IMR-90 (cell line): ENCODE results near the gene PLXNA4.

Experiments
- BHLHE40 ChIP-seq: fragments of 150-350 bp; IDR thresholded peaks from 2 replicates; pipeline ENCODE4 v1.6.1; 2016; ENCODE audit warnings: mild to moderate bottlenecking, low read depth, low read length
- CEBPB ChIP-seq: IDR thresholded peaks from 2 replicates; pipeline ENCODE4 v1.6.1; 2012; ENCODE audit warnings: low read depth, low read length, improper control_type of control experiment
- CTCF ChIP-seq: conservative IDR thresholded peaks from 2 replicates; pipeline ENCODE4 v1.5.1; 2012; ENCODE audit warnings: mild to moderate bottlenecking, low read depth, low read length, improper control_type of control experiment
- ELK1 ChIP-seq: fragments of 150-350 bp; IDR thresholded peaks from 2 replicates; pipeline ENCODE4 v1.6.1; 2016; ENCODE audit warnings: low read depth, mild to moderate bottlenecking, low read length, moderate library complexity, borderline replicate concordance
- FOS ChIP-seq: fragments of 150-350 bp; IDR thresholded peaks from 2 replicates; pipeline ENCODE4 v1.6.1; 2016; ENCODE audit warnings: low read depth, low read length
- MAFK ChIP-seq: IDR thresholded peaks from 2 replicates; pipeline ENCODE4 v1.6.1; 2012; ENCODE audit warnings: low read depth, low read length, improper control_type of control experiment
- MAZ ChIP-seq: IDR thresholded peaks from 2 replicates; pipeline ENCODE4 v1.6.1; 2012; ENCODE audit warnings: low read depth, mild to moderate bottlenecking, low read length, improper control_type of control experiment, moderate library complexity, borderline replicate concordance
- MXI1 ChIP-seq: IDR thresholded peaks from 2 replicates; pipeline ENCODE4 v1.6.1; 2012; ENCODE audit warnings: low read depth, mild to moderate bottlenecking, low read length, moderate library complexity, borderline replicate concordance
- POLR2A ChIP-seq: IDR thresholded peaks from 2 replicates; pipeline ENCODE4 v1.6.1; 2012; ENCODE audit warnings: mild to moderate bottlenecking, low read depth, low read length
- RAD21 ChIP-seq: IDR thresholded peaks from 2 replicates; pipeline ENCODE4 v1.6.1; 2012; ENCODE audit warnings: low read length, improper control_type of control experiment
- RCOR1 ChIP-seq: IDR thresholded peaks from 2 replicates; pipeline ENCODE4 v1.6.1; 2012; ENCODE audit warnings: mild to moderate bottlenecking, low read length, improper control_type of control experiment; ENCODE audit not compliant: insufficient replicate concordance
- SMC3 ChIP-seq: fragments of 150-350 bp; IDR thresholded peaks from 2 replicates; pipeline ENCODE4 v1.6.1; 2016; ENCODE audit warnings: low read depth, mild to moderate bottlenecking, antibody characterized with exemption, low read length, moderate library complexity
- USF2 ChIP-seq: fragments of 150-350 bp; IDR thresholded peaks from 2 replicates; pipeline ENCODE4 v1.6.1; 2017; ENCODE audit warnings: mild to moderate bottlenecking, antibody characterized with exemption, low read length, low read depth

- no peak for TF ChIP-seq POLR2A
- TF ChIP-seq FOS: no peak
- no peak for TF ChIP-seq ELK1
- TF ChIP-seq CTCF: no peak
- TF ChIP-seq RAD21: no peak
- TF ChIP-seq BHLHE40: no peak
- TF ChIP-seq MAZ: no peak
- no peak for TF ChIP-seq CEBPB
- TF ChIP-seq RCOR1: no peak
- no peak for TF ChIP-seq USF2
- TF ChIP-seq SMC3: no peak
- no peak for TF ChIP-seq MXI1
- TF ChIP-seq MAFK: no peak
Observed at GRCh38 chr7:132533916-132534315, 42.4 kb downstream of the PLXNA4 start.
